GM19099 (cell line): ENCODE results near the gene B3GAT1.

Experiments used
- POLR2A ChIP-seq: IDR thresholded peaks from 3 replicates; pipeline ENCODE4 v1.6.1; 2011; ENCODE audit warnings: low read depth; ENCODE audit not compliant: insufficient read length; ENCODE audit errors: extremely low read depth

Gene B3GAT1

DNA sequence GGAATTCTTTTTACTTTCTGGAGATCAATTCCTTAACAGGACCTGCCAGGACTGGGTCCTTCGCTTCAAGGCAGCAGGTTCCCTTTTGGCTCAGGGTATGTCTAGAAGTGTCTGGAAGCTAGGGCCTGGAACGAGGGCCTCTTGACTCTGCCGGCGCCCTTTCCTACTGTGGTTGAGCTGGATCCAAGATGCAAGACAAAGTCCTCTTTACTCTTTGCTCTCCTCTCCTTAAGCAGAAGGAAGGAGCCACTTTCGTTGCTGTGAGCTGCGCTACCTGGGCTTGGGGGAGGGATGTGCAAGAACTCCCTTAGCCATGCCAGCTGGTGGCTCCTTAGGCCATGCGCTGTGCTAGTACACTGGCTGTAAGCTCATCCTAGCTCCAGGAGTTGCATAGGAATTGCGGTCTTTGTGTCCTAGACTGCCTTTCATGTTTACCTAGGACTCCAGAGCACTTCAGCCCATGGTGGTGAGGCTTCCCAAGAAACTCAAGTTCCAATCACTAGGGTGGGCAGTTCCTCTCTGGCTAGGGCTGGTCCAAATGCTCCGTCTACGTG is 62.2 kb downstream of the B3GAT1 start:
- no peak for TF ChIP-seq POLR2A

DNA sequence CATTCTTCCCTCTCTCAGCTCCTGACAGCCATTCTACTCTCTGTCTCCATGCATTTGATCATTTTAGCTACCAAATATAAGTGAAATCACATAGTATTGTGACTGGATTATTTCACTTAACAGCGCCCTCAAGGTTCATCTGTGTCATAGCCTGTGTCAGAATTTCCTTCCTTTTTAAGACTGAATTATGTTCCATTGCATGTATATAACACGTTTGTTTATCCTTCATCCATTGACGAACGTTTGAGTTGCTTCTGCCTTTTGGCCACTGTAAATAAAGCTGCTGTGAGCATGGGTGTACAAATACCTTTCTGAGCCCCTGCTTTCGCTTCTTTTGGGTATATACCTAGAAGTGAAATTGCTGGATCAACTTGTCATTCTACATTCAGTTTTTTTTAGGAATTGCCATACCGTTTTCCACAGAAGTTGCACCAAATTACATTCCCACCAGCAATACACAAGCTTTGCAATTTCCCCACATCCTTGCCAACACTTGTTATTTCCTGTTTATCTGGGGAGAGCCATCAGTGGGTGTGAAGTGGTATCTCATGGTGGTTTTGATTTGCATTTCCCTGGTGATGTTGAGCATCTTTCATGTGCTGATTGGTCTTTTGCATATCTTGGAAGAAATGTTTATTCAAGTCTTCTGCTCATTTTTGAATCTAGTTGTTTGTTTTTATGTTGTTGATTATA is 62.8 kb downstream of the B3GAT1 start:
- no peak for TF ChIP-seq POLR2A

DNA sequence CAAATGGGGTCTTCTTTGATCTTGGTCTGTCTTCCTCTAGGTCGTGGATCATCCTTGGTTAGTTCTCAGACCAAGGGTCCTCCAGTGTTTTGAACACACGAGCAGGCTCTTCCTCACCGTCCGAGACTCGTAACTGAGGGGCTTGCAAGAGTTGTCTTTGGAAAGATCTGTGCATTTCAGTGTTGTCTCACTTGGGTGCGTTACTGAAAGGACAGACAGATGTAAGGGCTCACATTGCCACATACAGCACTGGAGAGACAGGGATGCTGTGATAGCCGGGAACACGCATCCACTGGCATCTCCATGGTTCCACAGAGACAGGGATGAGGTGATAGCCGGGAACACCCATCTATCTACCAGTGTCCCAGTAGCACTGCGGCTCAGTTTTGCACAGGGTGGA is 64.6 kb downstream of the B3GAT1 start:
- no peak for TF ChIP-seq POLR2A

DNA sequence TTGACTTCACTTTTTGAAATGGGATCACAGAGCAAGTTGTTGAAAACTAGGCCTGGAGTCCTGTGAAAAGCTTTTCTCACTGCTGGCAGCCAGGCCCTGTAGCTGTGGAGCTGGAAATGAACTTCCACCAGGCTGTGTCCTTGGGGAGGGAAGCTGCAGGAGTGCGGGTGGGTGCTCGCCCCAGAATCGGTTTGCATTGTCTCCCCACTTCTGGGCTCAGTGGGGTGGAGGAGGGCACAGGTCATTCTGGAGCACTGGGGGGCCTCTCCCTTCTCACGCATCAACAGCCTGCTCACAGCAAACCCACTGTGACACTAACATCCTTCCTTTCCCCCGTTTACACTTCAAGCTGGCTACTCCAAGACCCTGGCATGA is 65.1 kb downstream of the B3GAT1 start:
- no peak for TF ChIP-seq POLR2A

DNA sequence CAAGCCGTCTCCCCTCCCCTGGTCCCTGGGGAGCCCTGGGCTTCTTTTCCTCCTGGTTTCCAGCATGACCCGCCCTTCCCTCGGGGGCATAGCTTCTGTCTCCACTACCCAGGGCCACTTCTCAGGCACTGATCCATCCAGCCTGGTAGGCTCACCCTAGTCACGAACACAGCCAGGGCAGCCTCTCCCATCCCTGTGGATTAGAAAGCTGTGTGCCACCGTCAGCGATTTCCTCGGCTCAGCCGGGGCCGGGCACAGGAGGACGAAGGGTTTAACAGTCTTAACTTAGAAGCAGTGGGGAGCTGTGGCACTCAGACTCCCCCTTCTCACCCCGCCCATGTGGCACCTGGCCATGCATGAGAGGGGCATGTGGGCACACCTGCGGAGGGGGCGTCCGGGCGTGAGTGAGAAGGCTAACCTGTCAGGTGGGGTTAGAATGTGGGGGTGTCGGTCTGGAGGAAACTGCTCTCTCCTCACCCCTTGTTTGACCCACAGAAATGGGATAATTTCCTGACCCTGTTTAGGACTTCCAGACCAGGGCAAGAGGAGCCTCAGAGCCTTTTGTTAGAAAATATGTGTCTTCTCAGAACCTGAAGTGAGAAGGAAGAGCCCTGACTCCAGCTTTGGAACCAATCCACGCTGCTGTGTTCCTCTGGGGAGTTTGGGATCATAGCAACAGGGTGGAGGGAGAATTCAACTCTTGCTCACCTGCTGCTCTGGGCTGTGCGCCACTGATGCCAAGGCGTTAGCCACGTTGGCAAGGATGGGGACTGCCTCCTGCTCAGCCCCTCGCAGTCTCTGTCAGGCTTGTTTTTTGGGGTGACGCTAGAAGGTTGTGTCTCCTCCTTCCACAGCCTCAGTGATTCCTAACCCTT is 65.7 kb downstream of the B3GAT1 start:
- TF ChIP-seq POLR2A: no peak

DNA sequence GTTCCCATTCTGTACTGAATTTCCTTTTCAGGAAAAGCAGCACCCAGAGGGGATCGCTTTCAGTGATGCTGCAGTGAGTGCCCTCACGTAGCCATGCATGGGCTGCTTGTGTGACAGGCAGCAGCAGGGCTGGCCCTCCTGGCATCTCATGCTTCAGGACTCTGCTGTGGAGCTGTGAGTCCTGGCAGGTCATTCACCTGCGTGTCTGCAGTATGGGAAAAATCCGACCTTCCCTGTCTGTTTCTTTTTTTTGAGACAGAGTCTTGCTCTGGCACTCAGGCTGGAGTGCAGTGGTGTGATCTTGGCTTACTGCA is 66.8 kb downstream of the B3GAT1 start:
- TF ChIP-seq POLR2A: no peak

DNA sequence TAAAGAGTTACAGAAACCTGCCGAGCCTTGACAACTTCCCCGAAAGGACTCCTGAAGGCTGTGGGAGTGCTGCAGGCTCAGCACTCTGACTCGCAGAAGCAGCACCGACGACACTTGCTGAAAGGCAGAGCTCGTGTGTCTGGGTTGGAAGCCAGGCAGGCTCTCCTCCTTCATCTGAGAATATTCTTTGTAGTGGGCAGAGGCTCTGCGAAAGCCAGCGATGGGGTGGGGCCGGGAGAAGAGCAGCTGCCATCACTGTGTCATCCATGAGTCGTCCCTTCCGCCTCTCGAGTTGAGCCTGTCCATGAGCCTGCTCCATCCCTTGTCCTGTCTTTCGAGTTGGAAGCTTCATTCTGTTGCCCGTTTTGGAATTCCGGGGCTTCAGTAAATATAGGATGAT is 68.4 kb downstream of the B3GAT1 start:
- no peak for TF ChIP-seq POLR2A

DNA sequence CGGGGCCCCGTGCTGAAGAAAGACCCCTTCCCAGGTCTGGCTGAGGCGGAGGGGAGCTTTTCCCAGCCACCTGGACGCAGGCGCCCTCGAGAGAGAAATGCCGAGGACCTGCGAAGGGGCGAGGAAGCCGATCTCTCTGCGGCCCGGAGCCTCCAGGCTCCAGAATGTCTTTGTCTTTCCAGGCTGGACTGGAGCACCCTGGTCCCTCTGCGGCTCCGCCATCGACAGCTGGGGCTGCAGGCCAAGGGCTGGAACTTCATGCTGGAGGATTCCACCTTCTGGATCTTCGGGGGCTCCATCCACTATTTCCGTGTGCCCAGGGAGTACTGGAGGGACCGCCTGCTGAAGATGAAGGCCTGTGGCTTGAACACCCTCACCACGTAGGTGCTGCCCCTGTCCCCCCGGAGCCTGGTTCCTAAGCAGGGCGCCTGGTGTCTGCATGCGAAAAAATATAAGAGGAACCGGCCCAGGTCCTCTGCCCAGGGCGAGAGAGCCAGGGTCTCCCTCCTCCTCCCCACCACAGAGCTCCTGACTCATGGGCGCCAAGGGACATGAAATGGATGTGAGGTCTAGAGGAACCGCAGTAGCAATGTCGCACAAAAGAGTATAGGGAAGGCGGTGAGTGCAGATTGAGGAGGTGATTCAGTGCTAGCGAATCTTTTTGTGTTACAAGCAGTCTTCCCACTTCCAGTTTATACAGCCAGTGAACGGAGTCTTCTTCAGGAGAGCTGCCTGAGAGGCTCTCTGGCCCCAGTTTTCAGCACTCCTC is 69.3 kb downstream of the B3GAT1 start:
- TF ChIP-seq POLR2A: no peak

DNA sequence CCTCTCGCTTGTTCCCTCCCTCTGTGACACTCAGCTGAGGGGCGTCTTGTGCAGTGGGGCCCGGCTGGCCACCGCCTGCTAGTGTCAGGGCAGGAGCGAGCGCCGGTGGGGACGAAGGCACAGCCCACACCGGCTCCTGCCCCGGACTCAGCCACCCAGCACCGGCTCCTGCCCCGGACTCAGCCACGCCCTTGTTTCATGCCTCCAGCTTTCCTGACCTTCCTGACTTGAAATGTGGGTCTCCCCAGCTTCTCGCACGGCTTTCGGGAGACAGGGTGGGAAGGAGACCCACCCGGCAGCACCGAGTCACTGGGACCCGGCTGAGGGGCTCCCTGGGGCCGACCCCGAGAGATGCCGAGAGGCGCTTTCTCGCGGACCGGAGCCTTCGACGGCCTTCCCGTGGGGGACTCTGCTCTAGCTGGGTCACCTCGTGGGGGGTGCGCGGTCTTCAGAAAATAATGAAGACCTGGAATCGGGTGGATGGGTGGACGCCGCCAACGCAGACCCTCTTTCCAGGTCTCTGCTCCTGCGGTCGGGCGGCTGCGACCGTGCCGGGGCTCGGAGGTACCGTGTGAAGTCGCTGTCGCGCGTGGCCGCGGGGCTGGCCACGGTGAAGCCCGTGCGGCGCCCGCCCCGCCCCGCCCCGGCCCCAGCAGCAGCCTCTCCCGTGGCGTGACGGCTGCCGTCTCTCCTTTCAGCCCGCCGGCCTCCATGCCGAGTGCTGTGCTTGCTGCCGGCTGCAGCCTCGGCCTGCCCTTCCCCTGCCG is 70.1 kb downstream of the B3GAT1 start:
- TF ChIP-seq POLR2A: no peak

DNA sequence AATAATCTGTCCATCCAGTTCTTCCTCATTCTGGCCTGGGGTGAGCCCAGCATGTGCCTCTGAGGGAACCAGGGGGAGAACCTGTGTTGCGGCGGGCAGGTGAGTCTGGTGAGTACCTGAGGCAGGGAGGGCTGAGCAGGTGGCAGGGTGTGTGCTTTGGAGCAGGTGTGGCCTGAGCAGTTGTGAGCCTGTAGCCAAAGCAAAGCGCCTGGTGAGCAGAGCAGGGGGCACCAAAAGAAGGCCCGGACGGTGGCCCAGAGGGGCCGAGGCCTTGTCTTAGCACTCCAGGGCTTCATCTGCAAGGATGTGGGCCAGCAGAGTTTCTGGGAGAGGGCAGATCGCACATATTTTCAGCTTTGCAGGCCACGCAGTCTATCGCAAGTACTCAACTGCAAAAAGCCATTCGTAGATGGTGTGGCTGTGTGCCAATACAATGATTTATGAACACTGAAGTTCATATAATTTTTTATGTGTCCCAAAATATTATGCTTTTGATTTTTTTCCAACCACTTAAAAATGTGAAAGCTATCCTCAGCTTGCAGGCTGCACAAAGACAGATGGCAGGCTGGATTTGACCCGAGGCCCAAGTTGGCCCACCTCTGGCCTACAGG is 71.6 kb downstream of the B3GAT1 start:
- no peak for TF ChIP-seq POLR2A

DNA sequence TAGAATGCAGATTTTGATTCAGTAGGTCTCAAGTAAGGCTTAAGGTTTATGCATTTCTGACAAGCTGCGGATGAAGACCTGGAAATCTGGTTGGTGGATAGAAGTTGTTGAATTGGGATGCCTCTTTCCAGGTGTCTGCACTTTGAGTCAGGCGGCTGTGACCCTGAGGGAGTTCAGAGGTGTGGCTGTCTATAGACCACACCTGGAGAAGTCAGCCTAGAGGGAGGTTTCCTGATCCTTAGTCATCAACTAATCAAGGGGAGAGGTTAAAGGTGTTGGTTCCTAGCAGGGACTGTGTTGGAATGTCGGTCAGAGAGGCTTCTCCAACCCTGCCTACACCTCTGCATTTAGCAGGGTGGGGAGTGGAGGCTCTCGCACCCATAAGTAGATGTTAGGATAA is 72.3 kb downstream of the B3GAT1 start:
- no peak for TF ChIP-seq POLR2A

DNA sequence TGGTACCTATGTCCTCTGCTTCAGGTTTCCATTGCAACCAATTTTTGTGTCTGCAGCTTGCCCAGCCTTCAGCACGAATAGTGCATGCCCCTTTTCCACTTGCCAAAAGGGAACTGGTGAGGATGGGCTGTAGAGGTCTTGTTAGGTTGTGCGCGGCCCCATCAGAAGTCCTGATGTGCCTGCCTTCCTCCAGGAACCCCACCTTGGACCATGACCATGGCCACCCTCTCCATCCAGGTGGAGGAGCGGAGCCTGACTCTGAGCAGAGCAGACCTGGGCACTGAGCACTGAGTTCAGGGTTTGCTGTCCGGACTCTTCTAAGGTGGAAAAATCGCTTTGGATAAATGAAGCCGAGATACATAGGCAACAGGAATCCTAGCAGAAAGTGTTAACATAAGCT is 73.4 kb downstream of the B3GAT1 start:
- TF ChIP-seq POLR2A: no peak

DNA sequence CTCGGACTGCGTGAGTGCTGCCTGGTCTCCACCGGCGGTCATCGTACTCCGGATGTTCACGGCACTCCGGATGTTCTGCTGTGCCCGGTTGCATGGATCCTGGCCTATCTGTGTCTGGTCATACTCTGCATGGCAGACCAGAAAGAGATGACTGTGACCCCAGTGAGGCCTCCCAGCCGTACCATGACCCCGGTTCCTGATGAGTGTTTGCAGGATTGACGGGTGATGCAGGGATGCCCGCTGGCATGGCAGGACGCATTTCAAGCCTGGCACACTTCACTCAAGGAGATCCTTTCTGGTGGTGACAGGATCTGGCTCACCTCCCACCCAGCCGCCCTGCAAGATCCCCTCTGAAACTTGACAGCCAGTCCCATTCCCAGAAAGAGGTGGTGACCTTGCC is 74.0 kb downstream of the B3GAT1 start:
- TF ChIP-seq POLR2A: no peak

DNA sequence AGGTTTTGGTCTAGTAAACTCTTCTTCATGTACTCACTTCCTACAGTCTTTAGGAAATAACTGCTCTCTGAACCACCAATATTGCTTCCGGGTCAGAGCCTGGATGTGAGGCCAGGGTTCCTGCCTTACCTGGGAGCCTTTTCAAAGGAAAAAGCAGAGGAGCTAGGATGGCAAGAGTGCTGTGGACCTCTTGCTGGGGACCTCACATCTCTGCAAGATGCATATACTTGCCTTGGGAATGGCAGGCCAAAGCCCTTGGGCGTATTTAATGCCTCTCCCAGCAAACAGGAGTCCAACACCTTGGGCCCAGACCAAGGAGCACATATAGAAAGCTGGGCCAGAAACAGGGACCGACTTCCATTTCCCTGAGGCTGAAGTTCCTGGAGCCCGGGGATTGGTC is 75.0 kb downstream of the B3GAT1 start:
- no peak for TF ChIP-seq POLR2A
